ENCODE data around the gene TSTD1. TPM values are rescaled to one million over a fixed set of nuclear protein-coding genes. Genes with fewer than 3 reads are reported as not detected.
A peak's percentile ranks its signal among the peaks of the same experiment; 100 is the strongest.
"Not testable (repeated sequence)": the region's sequence is repeated elsewhere in the genome, so short reads cannot be mapped to it uniquely, and the experiment has no call there.

Gene TSTD1
- polyA plus RNA-seq, 3 donors from 2014 or later: 229 to 385 (median 349) TPM

GRCh38 chr1:161006563-161006962, 32.2 kb downstream of the TSTD1 start:
- H3K4me1 Mint-ChIP-seq: peaks cover 0 to 2% of the 10 kb centered on the region in 2 donors
- no peak for DNase-seq
- no peaks in the 10 kb centered on the region for H3K27me3 Mint-ChIP-seq (ENCODE audit: low read depth in 3 of 3)
- H3K4me3 Mint-ChIP-seq: no peak overlapping the region
- no peaks in the 10 kb centered on the region for H3K9me3 Mint-ChIP-seq
- peak overlapping the region in 1 of 6 donors; percentile 38 for H3K27ac Mint-ChIP-seq
- H3K36me3 Mint-ChIP-seq: peaks cover 0 to 7% (median 5%) of the 10 kb centered on the region in 3 donors

- H3K4me3 Mint-ChIP-seq: no peak overlapping the region
- H3K27me3 Mint-ChIP-seq (ENCODE audit: low read depth in 3 of 3): no peaks in the 10 kb centered on the region
- H3K9me3 Mint-ChIP-seq: no peaks in the 10 kb centered on the region
- peaks cover 17 to 34% (median 17%) of the 10 kb centered on the region in 3 donors for H3K36me3 Mint-ChIP-seq
- DNase-seq: no peak
- H3K27ac Mint-ChIP-seq: no peak overlapping the region
- H3K4me1 Mint-ChIP-seq: peaks cover 0 to 3% of the 10 kb centered on the region in 2 donors
Measured at GRCh38 chr1:161001525-161001924, 37.2 kb downstream of the TSTD1 start.

DNA sequence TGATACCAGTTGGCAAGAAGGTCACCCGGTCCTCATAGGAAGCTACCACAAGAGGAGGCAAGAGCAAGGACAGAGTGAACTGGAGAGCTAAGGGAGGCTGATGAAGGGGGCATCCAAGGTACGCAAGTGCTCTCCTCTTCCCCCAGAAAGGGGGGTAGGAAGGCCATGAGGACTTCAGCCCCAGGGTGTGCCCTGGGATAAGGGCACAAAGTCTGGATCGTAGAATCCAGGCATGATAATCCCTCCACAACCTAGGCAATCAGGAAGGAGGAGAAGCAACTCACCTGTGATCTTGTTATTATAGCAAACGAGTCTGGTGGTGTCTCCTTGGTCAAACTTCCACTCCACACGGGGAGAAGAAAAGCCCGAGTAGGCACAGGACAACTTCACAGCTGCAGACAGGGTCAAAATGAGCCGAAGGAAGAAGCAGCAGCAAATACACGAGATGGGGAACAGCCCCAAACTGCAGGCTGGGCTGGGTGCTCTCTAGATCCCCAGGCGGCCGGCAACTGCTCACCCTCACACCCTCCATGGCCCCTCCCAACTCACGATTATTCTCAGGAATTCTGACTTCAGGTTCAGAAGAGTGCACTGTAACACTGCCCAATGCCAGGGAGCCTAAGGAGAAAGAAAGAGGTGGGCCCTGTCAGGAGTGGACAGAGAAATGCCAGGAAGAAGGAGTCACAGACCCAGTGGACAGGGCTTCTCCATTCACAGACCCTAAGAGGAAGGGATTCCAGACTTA, 37.9 kb downstream of the TSTD1 start:
- H3K27me3 Mint-ChIP-seq (ENCODE audit: low read depth in 3 of 3): no peaks in the 10 kb centered on the region
- DNase-seq: no peak
- peak overlapping the region in 1 of 6 donors; percentile 3 for H3K27ac Mint-ChIP-seq
- no peak overlapping the region for H3K4me3 Mint-ChIP-seq
- peaks cover 11 to 32% (median 17%) of the 10 kb centered on the region in 3 donors for H3K36me3 Mint-ChIP-seq
- peaks cover 0 to 3% of the 10 kb centered on the region in 2 donors for H3K4me1 Mint-ChIP-seq
- no peaks in the 10 kb centered on the region for H3K9me3 Mint-ChIP-seq

GRCh38 chr1:160999376-160999775, 39.4 kb downstream of the TSTD1 start:
- Mint-ChIP-seq H3K4me1 (peaks cover 0 to 3% of the 10 kb centered on the region in 2 donors), H3K9me3 (no peaks in the 10 kb centered on the region), H3K36me3 (peaks cover 11 to 32% (median 17%) of the 10 kb centered on the region in 3 donors), H3K4me3 (no peak overlapping the region), H3K27ac (no peak overlapping the region), H3K27me3 (ENCODE audit: low read depth in 3 of 3) (no peaks in the 10 kb centered on the region)
- no peak for DNase-seq

DNA sequence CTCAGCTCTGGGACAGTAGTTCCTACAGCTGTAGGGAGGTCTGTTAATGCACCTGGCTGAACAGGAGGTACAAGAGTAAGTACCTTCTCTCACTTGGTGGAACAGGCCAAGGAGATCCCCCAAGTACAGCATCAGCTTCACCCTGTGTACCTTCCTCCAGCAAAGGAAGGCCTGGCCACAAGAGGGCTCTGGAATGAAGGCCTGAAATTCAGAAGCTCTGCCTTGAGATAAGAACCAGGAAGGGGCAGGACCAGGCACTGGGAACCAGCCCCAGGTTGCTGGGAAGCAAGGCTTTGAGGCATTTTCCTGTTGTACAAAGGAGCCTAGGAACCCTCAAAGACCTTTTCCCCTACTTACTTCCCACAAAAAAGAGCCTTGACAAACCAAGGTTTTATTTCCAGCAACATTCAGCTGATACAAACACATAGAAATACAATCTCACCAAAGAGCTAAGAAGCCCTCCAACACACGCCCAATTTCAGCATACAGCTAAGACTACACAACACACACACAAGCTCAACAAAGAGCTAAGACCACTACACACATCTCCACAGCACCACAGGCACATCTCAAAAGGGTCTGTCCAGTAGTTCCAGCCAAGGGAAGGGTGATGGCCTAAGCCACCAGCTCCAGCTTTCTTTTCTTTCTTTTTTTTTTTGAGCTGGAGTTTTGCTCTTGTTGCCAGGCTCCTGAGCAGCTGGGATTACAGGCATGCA, 41.3 kb downstream of the TSTD1 start:
- Mint-ChIP-seq H3K4me3 (no peak overlapping the region), H3K9me3 (no peaks in the 10 kb centered on the region), H3K4me1 (peaks cover 0 to 3% of the 10 kb centered on the region in 2 donors), H3K27me3 (ENCODE audit: low read depth in 3 of 3) (no peaks in the 10 kb centered on the region), H3K27ac (peak overlapping the region; percentile 11 to 76 (median 56)), H3K36me3 (peaks cover 11 to 32% (median 17%) of the 10 kb centered on the region in 3 donors)
- peak; percentile 20 to 34 (median 33) for DNase-seq

DNA sequence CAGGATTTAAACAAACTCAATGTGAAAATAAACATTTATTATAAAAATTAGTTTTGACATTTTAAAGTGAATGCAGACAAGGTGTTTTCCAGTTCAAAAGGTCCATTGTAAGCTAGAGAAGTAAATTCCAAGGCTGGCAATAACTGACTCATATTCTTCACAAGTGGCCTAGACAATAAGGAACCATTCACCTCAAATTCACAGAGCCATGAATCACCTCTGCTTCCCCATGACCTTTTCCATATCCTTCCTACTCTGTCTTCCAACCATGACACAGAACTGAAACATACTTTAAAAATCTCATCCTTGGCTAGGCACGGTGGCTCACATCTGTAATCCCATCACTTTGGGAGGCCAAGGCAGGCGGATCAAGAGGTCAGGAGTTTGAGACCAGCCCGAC, 42.6 kb downstream of the TSTD1 start:
- Mint-ChIP-seq H3K4me1 (no peaks in the 10 kb centered on the region), H3K36me3 (peaks cover 11 to 32% (median 17%) of the 10 kb centered on the region in 3 donors), H3K27me3 (ENCODE audit: low read depth in 3 of 3) (no peaks in the 10 kb centered on the region), H3K4me3 (no peak overlapping the region), H3K9me3 (no peaks in the 10 kb centered on the region), H3K27ac (peak overlapping the region in 4 of 6 donors; percentile 43 to 58 (median 50))
- no peak for DNase-seq

GRCh38 chr1:160993544-160994193, 45.1 kb downstream of the TSTD1 start:
- peaks cover 3 to 7% (median 6%) of the 10 kb centered on the region in 3 donors for H3K27me3 Mint-ChIP-seq (ENCODE audit: low read depth in 3 of 3)
- H3K4me1 Mint-ChIP-seq: peaks cover 4 to 9% of the 10 kb centered on the region in 2 donors
- no peak overlapping the region for H3K27ac Mint-ChIP-seq
- no peaks in the 10 kb centered on the region for H3K9me3 Mint-ChIP-seq
- H3K4me3 Mint-ChIP-seq: no peak overlapping the region
- no peak for DNase-seq
- peaks cover 0 to 8% (median 4%) of the 10 kb centered on the region in 3 donors for H3K36me3 Mint-ChIP-seq

- H3K4me3 Mint-ChIP-seq: not testable (repeated sequence)
Measured at GRCh38 chr1:160992036-160992435, 46.7 kb downstream of the TSTD1 start.

More at GRCh38 chr1:160992036-160992435, 46.7 kb downstream of the TSTD1 start:
- H3K4me1 Mint-ChIP-seq; H3K36me3 Mint-ChIP-seq; H3K27me3 Mint-ChIP-seq (ENCODE audit: low read depth in 3 of 3); DNase-seq; H3K9me3 Mint-ChIP-seq; H3K27ac Mint-ChIP-seq: not testable (repeated sequence)

Other genes with a start within 250 kb of the TSTD1 start
- gene LY9, start 242.8 kb downstream of the TSTD1 start, polyA plus RNA-seq: 10 to 100 TPM; 46.1 to 68.2 (median 57.2) TPM
- gene CD244, start 176.1 kb downstream of the TSTD1 start, polyA plus RNA-seq: 100 to 1,000 TPM; 301 to 501 (median 410) TPM
- gene ITLN1, start 153.8 kb downstream of the TSTD1 start, polyA plus RNA-seq: under 1 TPM in 1 of 3 donors, not detected in 2; 0.77 TPM
- gene ITLN2, start 84.2 kb downstream of the TSTD1 start, polyA plus RNA-seq: not detected
- 10 to 100 TPM; 11.5 to 53.2 (median 27.7) TPM for gene F11R, start 17.8 kb downstream of the TSTD1 start, polyA plus RNA-seq
- 10 to 100 TPM in 1 of 3 donors, 1 to 10 TPM in 1, not detected in 1; 7.9 to 12.2 TPM for gene USF1, start 7.0 kb upstream of the TSTD1 start, polyA plus RNA-seq
- gene ARHGAP30, start 30.9 kb upstream of the TSTD1 start, polyA plus RNA-seq: 100 to 1,000 TPM in 2 of 3 donors, 10 to 100 TPM in 1; 98.0 to 265 (median 103) TPM
- gene NECTIN4, start 50.6 kb upstream of the TSTD1 start, polyA plus RNA-seq: not detected
- under 1 TPM in 1 of 3 donors, not detected in 2; 0.59 TPM for gene KLHDC9, start 59.4 kb upstream of the TSTD1 start, polyA plus RNA-seq
- gene PFDN2, start 79.1 kb upstream of the TSTD1 start, polyA plus RNA-seq: 10 to 100 TPM; 63.4 to 84.4 (median 83.0) TPM
- gene NIT1, start 79.1 kb upstream of the TSTD1 start, polyA plus RNA-seq: 10 to 100 TPM; 17.3 to 21.9 (median 18.2) TPM
- gene DEDD, start 93.7 kb upstream of the TSTD1 start, polyA plus RNA-seq: 10 to 100 TPM; 27.5 to 43.8 (median 42.2) TPM
- gene UFC1, start 115.0 kb upstream of the TSTD1 start, polyA plus RNA-seq: 100 to 1,000 TPM; 174 to 219 (median 186) TPM
- gene USP21, start 120.5 kb upstream of the TSTD1 start, polyA plus RNA-seq: 10 to 100 TPM in 2 of 3 donors, 1 to 10 TPM in 1; 9.0 to 25.5 (median 14.7) TPM
- 10 to 100 TPM; 18.2 to 30.1 (median 21.9) TPM for gene PPOX, start 127.5 kb upstream of the TSTD1 start, polyA plus RNA-seq
- gene B4GALT3, start 138.5 kb upstream of the TSTD1 start, polyA plus RNA-seq: 10 to 100 TPM; 38.7 to 68.0 (median 49.6) TPM
- under 1 TPM in 2 of 3 donors, not detected in 1; 0.10 to 0.29 TPM for gene ADAMTS4, start 160.1 kb upstream of the TSTD1 start, polyA plus RNA-seq
- gene NDUFS2, start 163.4 kb upstream of the TSTD1 start, polyA plus RNA-seq: 100 to 1,000 TPM in 1 of 3 donors, 10 to 100 TPM in 2; 59.6 to 117 (median 99.1) TPM
- 1,000 to 10,000 TPM; 1,827 to 3,702 (median 3,300) TPM for gene FCER1G, start 176.3 kb upstream of the TSTD1 start, polyA plus RNA-seq
- gene APOA2, start 184.7 kb upstream of the TSTD1 start, polyA plus RNA-seq: not detected
- 10 to 100 TPM in 2 of 3 donors, 1 to 10 TPM in 1; 7.9 to 11.3 (median 11.1) TPM for gene TOMM40L, start 187.1 kb upstream of the TSTD1 start, polyA plus RNA-seq
- not detected for gene NR1I3, start 199.2 kb upstream of the TSTD1 start, polyA plus RNA-seq
- not detected for gene PCP4L1, start 219.8 kb upstream of the TSTD1 start, polyA plus RNA-seq

Measured in immature natural killer cell (primary cell).